SJCRH30 (cell line): ENCODE data around the gene RIPOR3. TPM values are rescaled to one million over a fixed set of nuclear protein-coding genes. Genes with fewer than 3 reads are reported as not detected.
"Not testable (repeated sequence)": the region's sequence is repeated elsewhere in the genome, so short reads cannot be mapped to it uniquely, and the experiment has no call there.

Experiments used
- DNase-seq, 2 experiments: peaks; one replicate each; pipeline ENCODE4 v3.0.0-alpha.2; 2015 to 2020
- H3K27ac ChIP-seq: fragments of 250-450 bp; sonication (Bioruptor Pico); 2 replicates; pipeline ENCODE4 v1.5.1; 2020; ENCODE audit warnings: mild to moderate bottlenecking, moderate library complexity
- H3K27me3 ChIP-seq: fragments of 250-450 bp; sonication (Bioruptor Pico); 2 replicates; pipeline ENCODE4 v1.5.1; 2020; ENCODE audit warnings: mild to moderate bottlenecking, moderate library complexity
- H3K36me3 ChIP-seq: fragments of 250-450 bp; sonication (Bioruptor Pico); 2 replicates; pipeline ENCODE4 v1.5.1; 2020; ENCODE audit warnings: mild to moderate bottlenecking, moderate library complexity
- H3K4me1 ChIP-seq: fragments of 250-450 bp; sonication (Bioruptor Pico); 2 replicates; pipeline ENCODE4 v1.5.1; 2020; ENCODE audit warnings: mild to moderate bottlenecking, moderate library complexity
- H3K4me3 ChIP-seq: fragments of 250-450 bp; sonication (Bioruptor Pico); 2 replicates; pipeline ENCODE4 v1.5.1; 2020; ENCODE audit warnings: mild to moderate bottlenecking, moderate library complexity
- H3K9me3 ChIP-seq: fragments of 250-450 bp; sonication (Bioruptor Pico); replicated peaks from 2 replicates; pipeline ENCODE4 v1.5.1; 2020; ENCODE audit warnings: mild to moderate bottlenecking, moderate library complexity
- total RNA-seq: library from RNA; depleted of rRNA; stranded (reverse); fragments of >200 nt; shearing (Covaris generic); gene quantifications from 2 replicates; pipeline ENCODE4 v1.2.3, GENCODE V29; 2014

RIPOR3 gene
- total RNA-seq, 1 experiment from 2014 or later, result 2.6 TPM

DNA sequence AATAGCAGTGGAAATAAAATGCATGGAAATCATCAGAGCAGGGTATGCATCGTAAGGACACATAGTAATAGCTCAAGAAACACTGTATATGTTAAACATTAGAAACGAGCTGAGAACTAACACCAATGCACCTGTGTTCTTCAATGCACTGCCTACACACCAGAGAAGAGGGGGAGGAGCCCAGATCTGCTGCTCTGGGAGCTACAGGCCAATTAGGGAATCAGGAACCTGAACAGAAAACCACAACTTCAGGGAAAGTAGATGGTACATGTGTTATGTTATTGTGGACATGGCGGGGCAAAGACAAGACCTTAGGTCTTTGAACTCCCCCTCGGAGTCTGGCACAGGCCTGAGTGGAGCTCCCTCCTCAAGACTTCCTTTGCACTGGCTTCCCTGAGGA lies 39.7 kb downstream of the RIPOR3 start:
- Histone ChIP-seq H3K4me3 (no peak overlapping the region), H3K36me3 (no peaks in the 10 kb centered on the region), H3K27me3 (no peaks in the 10 kb centered on the region), H3K4me1 (peaks cover 18% of the 10 kb centered on the region), H3K9me3 (peaks cover 1% of the 10 kb centered on the region), H3K27ac (no peak overlapping the region)
- DNase-seq, result no peak

- no peak overlapping the region for H3K4me3 ChIP-seq
- no peak for DNase-seq
Measured at GRCh38 chr20:50649590-50649989, 41.8 kb downstream of the RIPOR3 start.

GRCh38 chr20:50648651-50649050 lies 42.7 kb downstream of the RIPOR3 start:
- H3K4me3 ChIP-seq, result no peak overlapping the region
- DNase-seq, result no peak
- no peaks in the 10 kb centered on the region for H3K36me3 ChIP-seq

More at GRCh38 chr20:50649590-50649989, 41.8 kb downstream of the RIPOR3 start:
- H3K27ac ChIP-seq, result no peak overlapping the region
- H3K36me3 ChIP-seq, result no peaks in the 10 kb centered on the region
- H3K27me3 ChIP-seq, result no peaks in the 10 kb centered on the region
- peaks cover 18% of the 10 kb centered on the region for H3K4me1 ChIP-seq
- peaks cover 5% of the 10 kb centered on the region for H3K9me3 ChIP-seq

GRCh38 chr20:50646483-50646996 lies 44.8 kb downstream of the RIPOR3 start:
- no peak overlapping the region for H3K4me3 ChIP-seq
- peaks cover 12% of the 10 kb centered on the region; the same call in 1 of the 2 replicates for H3K4me1 ChIP-seq
- H3K27me3 ChIP-seq, result no peaks in the 10 kb centered on the region
- DNase-seq, result no peak
- no peaks in the 10 kb centered on the region for H3K36me3 ChIP-seq
- H3K9me3 ChIP-seq, result peaks cover 5% of the 10 kb centered on the region
- no peak overlapping the region for H3K27ac ChIP-seq

More at GRCh38 chr20:50648651-50649050, 42.7 kb downstream of the RIPOR3 start:
- no peak overlapping the region for H3K27ac ChIP-seq
- H3K9me3 ChIP-seq, result peaks cover 5% of the 10 kb centered on the region
- no peaks in the 10 kb centered on the region for H3K27me3 ChIP-seq
- H3K4me1 ChIP-seq, result peaks cover 17% of the 10 kb centered on the region

DNA sequence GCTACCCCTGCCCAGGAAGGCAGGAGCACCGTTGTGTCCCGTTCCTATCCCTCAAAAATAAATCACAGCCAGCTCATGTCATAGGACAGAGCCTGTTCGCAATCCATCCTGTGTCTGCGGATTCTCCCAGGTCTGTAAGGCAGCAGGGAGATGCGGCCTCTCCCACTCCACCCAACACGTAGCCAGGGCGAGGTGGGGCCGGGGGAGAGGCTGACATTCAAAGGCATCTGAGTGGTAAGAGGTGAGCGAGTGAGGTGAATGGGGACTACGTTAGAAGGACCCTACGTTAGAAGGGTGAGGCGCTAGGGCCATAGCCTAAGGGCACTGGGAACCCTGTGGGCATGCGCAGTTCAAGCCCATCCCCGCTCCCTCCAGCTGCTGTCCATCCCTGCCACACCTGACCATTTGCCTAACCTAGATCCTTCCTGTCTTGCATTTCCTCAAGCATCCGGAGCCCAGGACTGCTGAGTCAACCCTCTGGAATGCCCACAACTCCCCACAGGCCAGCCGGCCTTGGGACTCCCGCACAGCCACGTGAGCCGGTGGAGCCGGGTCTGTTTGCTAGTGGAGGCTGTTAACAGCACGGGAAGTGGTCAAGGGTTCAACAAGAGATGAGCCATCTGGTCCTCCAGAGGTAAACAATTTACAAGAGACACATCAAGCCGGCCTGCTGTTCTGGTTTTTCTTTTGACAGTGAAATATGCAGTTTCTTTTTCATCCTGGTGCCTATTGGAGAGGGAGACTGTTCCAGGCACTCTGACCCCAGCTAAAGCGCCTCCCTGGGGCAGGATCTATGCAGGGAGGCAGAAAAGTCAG lies 45.9 kb downstream of the RIPOR3 start:
- Histone ChIP-seq H3K9me3 (peaks cover 5% of the 10 kb centered on the region), H3K4me3 (no peak overlapping the region), H3K27ac (peak overlapping the region; percentile 1; the same call in 1 of the 2 replicates), H3K36me3 (no peaks in the 10 kb centered on the region), H3K27me3 (no peaks in the 10 kb centered on the region), H3K4me1 (peaks cover 12% of the 10 kb centered on the region; the same call in 1 of the 2 replicates)
- DNase-seq, result peak; percentile 85 to 89

- Histone ChIP-seq H3K4me1 (peaks cover 16% of the 10 kb centered on the region; the same call in 1 of the 2 replicates), H3K4me3 (no peak overlapping the region), H3K27me3 (no peaks in the 10 kb centered on the region), H3K9me3 (peaks cover 5% of the 10 kb centered on the region), H3K36me3 (no peaks in the 10 kb centered on the region), H3K27ac (no peak overlapping the region)
- peak; percentile 48 to 60 for DNase-seq
Measured at GRCh38 chr20:50642288-50642803, 49.0 kb downstream of the RIPOR3 start.

DNA sequence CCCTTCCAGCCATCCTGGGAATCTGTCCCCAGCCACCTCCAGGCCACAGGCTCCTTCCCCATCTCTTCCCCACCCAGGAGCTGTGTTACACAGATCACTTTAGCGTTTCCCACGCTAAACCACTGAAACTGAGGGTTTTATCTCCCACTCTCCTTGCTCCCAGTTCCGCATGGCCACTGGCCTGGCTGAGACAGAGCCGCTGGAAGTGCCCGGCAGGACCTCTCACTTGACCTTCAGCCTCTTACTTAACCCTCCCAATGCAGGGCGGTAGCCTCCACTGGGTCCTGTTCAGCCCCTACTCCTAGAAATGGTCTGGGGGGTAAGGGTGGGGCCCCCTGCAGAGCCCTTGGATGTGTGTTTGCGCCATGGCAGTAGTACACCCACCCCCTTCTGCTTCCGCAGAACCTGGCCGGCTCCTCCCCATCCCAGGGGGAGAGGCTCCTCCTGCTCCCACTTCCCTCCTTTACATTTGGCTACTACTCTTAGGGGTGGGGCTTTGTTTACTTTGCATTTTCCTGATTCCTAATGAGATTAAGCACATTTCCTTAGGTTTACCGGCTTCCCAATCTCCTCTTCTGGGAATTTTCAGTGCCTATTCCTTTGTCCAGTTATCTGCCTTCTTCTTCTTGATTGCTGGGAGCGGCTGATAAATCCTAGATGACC lies 49.6 kb downstream of the RIPOR3 start:
- not testable (repeated sequence) for DNase-seq

DNA sequence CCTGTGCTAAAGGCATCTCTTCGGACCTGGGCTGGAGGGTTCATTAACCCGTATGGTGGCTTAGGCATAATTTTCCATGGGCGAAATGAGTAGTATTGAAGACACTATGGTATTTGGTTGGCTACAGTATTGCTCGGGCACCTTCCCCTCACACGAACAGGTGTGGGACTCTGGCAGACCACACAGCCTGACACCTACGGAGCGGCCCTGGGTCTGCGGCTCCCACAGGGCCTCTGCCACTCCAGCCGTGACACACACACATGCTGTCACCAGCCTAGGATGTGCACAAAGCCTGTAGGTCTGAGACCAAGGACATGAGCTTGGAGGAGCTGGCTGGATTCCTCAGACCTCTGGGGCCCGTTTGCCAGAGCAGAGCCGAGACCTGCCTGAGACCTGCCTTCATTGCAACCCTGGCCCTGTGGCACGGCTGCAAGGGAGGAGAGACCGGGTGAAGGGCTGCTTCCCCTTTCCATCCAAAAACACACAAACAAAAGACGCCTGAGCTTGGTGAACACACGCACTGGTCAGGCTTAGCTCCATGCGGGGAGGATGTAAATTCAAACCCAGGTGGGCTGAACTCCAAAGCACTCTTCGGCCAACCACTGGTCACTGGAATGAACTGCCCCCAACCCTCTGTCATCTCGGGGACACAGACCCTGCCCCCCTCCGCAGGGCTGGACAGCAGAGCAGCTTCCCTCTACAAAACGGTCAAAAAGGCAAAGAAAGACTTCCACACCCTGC lies 51.2 kb downstream of the RIPOR3 start:
- H3K9me3 ChIP-seq, H3K4me3 ChIP-seq, H3K27ac ChIP-seq, DNase-seq, H3K27me3 ChIP-seq, H3K36me3 ChIP-seq: not testable (repeated sequence)
- peaks cover 25% of the 10 kb centered on the region for H3K4me1 ChIP-seq

More for the DNA sequence above, 49.6 kb downstream of the RIPOR3 start:
- not testable (repeated sequence) for H3K4me3 ChIP-seq, H3K9me3 ChIP-seq, H3K36me3 ChIP-seq, H3K27me3 ChIP-seq, H3K27ac ChIP-seq
- peaks cover 20% of the 10 kb centered on the region for H3K4me1 ChIP-seq

- not testable (repeated sequence) for H3K9me3 ChIP-seq
Measured at GRCh38 chr20:50638015-50638847, 53.1 kb downstream of the RIPOR3 start.

DNA sequence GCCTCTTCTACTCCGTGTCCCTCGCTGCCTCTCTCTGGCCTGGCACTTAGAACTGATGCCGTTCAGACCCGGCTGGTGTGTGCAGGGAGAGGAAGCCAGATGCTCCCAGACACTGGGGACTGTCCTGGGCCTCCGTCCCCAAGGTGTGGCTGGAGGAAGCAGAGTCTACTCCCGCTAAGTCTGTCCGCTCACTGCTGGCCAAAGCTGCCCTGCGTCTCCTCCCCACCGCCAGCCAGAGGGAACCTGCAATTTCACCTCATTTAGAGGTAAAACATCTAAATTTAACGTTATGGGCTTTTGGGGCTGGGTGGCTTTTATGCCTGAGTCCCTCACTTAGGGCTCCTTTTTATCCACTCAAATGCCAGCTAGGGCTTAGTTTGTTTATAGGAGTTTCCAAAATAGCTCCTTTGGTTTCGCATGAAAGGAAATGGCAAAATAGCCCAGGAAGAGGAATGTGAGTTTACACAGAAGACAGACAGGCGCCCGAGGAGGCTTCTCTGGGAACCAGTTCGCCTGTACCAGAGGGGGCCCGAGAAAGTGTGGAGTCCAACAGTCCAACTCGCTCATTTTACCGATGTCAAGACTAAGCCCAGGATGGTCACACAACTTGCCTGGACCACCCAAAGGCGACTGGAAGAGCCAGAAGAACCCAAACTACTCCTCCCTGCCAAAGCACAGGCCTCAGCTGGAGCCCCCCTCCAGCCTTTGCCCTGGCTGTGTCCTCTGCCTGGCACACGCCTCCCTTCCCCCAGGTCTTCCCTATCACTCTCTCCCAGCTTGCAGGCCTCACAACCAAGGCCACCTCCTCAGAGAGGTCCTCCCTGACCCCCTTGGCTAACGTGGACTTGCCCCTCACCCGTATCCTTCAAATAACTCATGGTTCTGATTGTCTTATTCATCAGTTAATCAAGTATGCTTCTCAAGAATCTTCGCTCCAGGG lies 54.5 kb downstream of the RIPOR3 start:
- DNase-seq, result peak in 1 of 2 experiments; percentile 53
- Histone ChIP-seq H3K4me1 (peaks cover 16% of the 10 kb centered on the region), H3K27ac (no peak overlapping the region), H3K27me3 (peaks cover 6% of the 10 kb centered on the region), H3K36me3 (no peaks in the 10 kb centered on the region), H3K4me3 (no peak overlapping the region), H3K9me3 (no peaks in the 10 kb centered on the region)

More at GRCh38 chr20:50638015-50638847, 53.1 kb downstream of the RIPOR3 start:
- H3K4me1 ChIP-seq, result peaks cover 21% of the 10 kb centered on the region
- H3K4me3 ChIP-seq, H3K27me3 ChIP-seq, H3K27ac ChIP-seq, H3K36me3 ChIP-seq, DNase-seq: not testable (repeated sequence)

DNA sequence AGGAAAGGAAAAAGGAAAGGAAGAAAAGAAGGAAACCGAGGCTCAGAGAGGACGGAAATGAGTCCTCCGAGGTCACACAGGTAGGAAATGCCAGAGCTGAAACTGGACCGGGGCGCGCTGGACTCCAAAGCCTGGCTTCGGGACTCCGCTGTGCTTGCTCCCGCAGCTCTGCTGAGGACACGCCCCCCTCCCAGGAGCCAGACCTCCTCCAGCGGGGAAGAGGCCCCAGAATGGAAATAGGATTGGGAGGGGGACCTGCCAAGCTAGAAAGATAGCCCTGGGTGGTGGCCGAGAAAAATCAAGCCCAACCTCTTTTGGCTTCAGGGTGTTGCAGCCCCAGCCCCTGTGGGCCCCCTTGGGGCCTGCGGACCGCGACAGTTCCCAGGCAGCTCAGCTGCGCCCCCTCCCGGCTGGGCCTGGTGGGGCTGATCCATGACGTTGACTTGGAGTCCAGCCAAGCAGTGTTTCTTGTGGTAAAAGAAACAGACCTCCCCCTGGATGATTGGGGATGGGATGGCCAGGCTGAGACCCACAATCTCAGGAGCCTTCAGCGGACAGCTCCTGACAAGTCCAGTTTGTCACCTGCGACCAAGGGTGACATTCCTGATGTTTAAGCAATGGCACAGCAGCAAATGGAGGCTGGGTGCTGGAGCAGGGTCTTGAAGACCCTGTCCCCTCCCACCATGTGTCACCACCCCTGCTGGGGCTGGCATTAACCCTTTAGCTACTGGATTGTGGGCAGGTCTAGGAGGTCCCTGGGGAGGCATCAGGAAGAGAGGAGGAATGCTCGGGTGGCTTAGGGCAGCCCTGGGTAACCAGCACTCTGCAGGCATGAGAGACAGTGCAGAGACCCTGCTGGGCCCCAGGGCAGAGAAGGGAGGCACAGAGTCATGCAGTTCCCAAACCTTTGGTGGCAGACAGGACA lies 55.4 kb downstream of the RIPOR3 start:
- Histone ChIP-seq H3K9me3 (no peaks in the 10 kb centered on the region), H3K36me3 (no peaks in the 10 kb centered on the region), H3K27me3 (peaks cover 6% of the 10 kb centered on the region), H3K4me1 (peaks cover 16% of the 10 kb centered on the region), H3K4me3 (no peak overlapping the region), H3K27ac (no peak overlapping the region)
- peak; percentile 87 to 95 for DNase-seq

- Histone ChIP-seq H3K27ac (no peak overlapping the region), H3K27me3 (peaks cover 9% of the 10 kb centered on the region), H3K9me3 (no peaks in the 10 kb centered on the region), H3K36me3 (no peaks in the 10 kb centered on the region), H3K4me3 (no peak overlapping the region), H3K4me1 (peaks cover 16% of the 10 kb centered on the region)
- no peak for DNase-seq
Measured at GRCh38 chr20:50635014-50635557, 56.3 kb downstream of the RIPOR3 start.
